Measurements from ENCODE around the gene NAA15.

DNA sequence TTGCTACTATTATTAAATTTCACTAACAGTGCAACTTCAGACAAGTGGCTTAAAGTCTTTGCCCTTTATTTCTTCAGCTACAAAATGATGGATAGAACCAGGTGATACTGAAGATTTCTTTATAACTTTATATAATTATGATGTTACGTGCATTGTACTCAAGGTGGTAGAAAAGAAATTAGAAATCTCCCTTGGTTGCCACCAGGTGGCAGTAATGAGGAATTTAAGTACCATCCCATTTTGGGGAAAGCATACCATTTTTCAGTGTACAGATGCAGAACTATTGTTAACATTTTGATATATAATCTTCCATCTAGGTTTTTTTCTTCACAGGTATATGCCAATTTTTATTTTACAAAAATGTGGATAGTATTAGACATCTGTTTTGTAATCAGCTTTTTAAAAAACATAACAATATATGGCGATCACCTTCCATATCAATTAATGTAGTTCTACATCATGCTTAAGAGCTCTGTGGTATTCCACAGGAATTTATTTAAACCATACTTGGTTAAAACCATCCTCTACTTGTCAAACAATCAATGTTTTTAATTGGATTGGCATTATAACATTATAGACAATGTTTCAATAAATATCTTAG is 114.9 kb downstream of the NAA15 start:
- TF ChIP-seq CTCF (IDR thresholded peaks at IDR 0.05; ENCODE audit: low read depth, low read length, poor library complexity, severe bottlenecking) (peak; percentile 56), EZH2phosphoT487 (IDR thresholded peaks at IDR 0.05; ENCODE audit: borderline replicate concordance, low read length) (no peak)
